Measurements from ENCODE around the gene ADGB. TPM values are rescaled to one million over a fixed set of nuclear protein-coding genes. Genes with fewer than 3 reads are reported as not detected.

ADGB gene
- total RNA-seq, 1 experiment from 2014 or later = not detected

DNA sequence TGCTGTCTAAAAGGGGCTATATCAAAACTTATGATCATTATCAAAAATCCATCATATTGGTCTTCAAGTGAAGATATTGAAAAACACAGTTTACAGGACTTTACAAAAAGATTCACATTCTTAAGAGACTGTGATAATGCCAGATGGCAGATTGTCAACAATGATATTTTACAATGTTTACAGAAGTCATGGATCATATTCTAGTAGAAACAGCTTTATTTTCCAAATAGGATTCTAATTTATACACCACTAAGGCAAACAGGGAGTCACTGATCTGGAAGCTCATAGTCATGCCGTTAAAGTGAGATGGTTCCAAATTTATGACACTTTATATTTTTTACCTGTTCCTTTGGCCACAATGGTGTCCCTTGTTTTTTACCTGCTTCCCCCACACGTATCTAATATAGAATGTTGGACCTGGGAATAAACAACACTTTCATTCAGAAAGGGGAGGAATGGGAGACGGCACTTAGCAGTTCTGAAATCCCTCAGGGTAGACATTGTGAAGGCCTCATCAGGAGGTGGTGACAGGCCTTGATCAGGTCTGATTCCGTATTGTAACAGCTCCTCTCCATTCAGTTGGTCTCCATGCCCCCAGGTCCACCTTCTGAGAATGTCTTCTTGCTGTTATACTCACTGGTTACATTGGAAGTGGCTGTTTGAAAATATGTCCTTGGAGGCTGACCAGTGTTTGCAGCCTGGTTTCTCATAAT is 228.6 kb downstream of the ADGB start:
- DNase-seq (ENCODE audit: low read depth, low spot score) (no peak), ATAC-seq (no peak)
- intact Hi-C loops (cut with micrococcal nuclease) = no loop called here
- no peaks in the 10 kb centered on the region for H4K20me1 ChIP-seq (ENCODE audit: insufficient read depth)
- no peak overlapping the region for H3K27ac ChIP-seq (ENCODE audit: low read depth, low read length)
- no peak overlapping the region for H2AFZ ChIP-seq (ENCODE audit: low read depth, low read length, poor library complexity, severe bottlenecking)
- no TSS peak for BruUV-seq (replicated peaks)
- TF ChIP-seq, protein P1, sequence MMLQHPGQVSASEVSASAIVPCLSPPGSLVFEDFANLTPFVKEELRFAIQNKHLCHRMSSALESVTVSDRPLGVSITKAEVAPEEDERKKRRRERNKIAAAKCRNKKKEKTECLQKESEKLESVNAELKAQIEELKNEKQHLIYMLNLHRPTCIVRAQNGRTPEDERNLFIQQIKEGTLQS (IDR thresholded peaks at IDR 0.05) = no peak
- TF ChIP-seq TCF7L2 (IDR thresholded peaks at IDR 0.05; ENCODE audit: borderline replicate concordance, extremely low read depth, insufficient read depth, insufficient read length) (no peak), EZH2phosphoT487 (IDR thresholded peaks at IDR 0.05; ENCODE audit: borderline replicate concordance) (no peak), ZFX (IDR thresholded peaks at IDR 0.05) (no peak), EGR1 (IDR thresholded peaks at IDR 0.05; ENCODE audit: low read depth) (no peak)
- TF ChIP-seq, protein P2, sequence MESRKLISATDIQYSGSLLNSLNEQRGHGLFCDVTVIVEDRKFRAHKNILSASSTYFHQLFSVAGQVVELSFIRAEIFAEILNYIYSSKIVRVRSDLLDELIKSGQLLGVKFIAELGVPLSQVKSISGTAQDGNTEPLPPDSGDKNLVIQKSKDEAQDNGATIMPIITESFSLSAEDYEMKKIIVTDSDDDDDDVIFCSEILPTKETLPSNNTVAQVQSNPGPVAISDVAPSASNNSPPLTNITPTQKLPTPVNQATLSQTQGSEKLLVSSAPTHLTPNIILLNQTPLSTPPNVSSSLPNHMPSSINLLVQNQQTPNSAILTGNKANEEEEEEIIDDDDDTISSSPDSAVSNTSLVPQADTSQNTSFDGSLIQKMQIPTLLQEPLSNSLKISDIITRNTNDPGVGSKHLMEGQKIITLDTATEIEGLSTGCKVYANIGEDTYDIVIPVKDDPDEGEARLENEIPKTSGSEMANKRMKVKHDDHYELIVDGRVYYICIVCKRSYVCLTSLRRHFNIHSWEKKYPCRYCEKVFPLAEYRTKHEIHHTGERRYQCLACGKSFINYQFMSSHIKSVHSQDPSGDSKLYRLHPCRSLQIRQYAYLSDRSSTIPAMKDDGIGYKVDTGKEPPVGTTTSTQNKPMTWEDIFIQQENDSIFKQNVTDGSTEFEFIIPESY (IDR thresholded peaks at IDR 0.05; ENCODE audit: extremely low read depth, insufficient replicate concordance, low read length) = no peak
- TF ChIP-seq, protein P3, sequence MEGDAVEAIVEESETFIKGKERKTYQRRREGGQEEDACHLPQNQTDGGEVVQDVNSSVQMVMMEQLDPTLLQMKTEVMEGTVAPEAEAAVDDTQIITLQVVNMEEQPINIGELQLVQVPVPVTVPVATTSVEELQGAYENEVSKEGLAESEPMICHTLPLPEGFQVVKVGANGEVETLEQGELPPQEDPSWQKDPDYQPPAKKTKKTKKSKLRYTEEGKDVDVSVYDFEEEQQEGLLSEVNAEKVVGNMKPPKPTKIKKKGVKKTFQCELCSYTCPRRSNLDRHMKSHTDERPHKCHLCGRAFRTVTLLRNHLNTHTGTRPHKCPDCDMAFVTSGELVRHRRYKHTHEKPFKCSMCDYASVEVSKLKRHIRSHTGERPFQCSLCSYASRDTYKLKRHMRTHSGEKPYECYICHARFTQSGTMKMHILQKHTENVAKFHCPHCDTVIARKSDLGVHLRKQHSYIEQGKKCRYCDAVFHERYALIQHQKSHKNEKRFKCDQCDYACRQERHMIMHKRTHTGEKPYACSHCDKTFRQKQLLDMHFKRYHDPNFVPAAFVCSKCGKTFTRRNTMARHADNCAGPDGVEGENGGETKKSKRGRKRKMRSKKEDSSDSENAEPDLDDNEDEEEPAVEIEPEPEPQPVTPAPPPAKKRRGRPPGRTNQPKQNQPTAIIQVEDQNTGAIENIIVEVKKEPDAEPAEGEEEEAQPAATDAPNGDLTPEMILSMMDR (IDR thresholded peaks at IDR 0.05 in 2 of 3, conservative IDR thresholded peaks at IDR 0.05 in 1 of 3; ENCODE audit: borderline replicate concordance in 1 of 3, insufficient read depth in 1 of 3, low read depth in 2 of 3, low read length in 2 of 3) = no peak
- no peaks in the 10 kb centered on the region for H3K27me3 ChIP-seq (ENCODE audit: insufficient read depth, low read length)
- H3K4me3 ChIP-seq (replicated peaks in 1 of 2; ENCODE audit: low read depth in 1 of 2, low read length in 2 of 2) = no peak overlapping the region
- no peaks in the 10 kb centered on the region for H3K9me3 ChIP-seq (ENCODE audit: control insufficient read depth in 1 of 2, insufficient read depth in 1 of 2, low read depth in 1 of 2, low read length in 2 of 2)
- ChIA-PET RAD21 (ENCODE audit: low non-redundant PET in 1 of 2, low total read pairs in 2 of 2, uncharacterized antibody in 2 of 2, unreplicated experiment in 2 of 2) (no interaction called here), CTCF (no interaction called here), POLR2A (no interaction called here)
- no peaks in the 10 kb centered on the region for H3K4me1 ChIP-seq (ENCODE audit: control insufficient read depth in 1 of 2, insufficient read depth in 2 of 2, low read length in 2 of 2)
- H3K9me2 ChIP-seq (ENCODE audit: insufficient read depth) = no peaks in the 10 kb centered on the region
- no peaks in the 10 kb centered on the region for H3K79me2 ChIP-seq (ENCODE audit: insufficient read depth, low read length)
- H3K9ac ChIP-seq (ENCODE audit: low read length) = no peak overlapping the region
- no peak overlapping the region for H3K4me2 ChIP-seq (ENCODE audit: low read length)
- no peaks in the 10 kb centered on the region for H3K36me3 ChIP-seq (ENCODE audit: control insufficient read depth in 1 of 2, insufficient read depth in 2 of 2, low read length in 2 of 2)

All from HCT116 (cell line).